GM18519 (cell line): ENCODE results near the gene REEP6.
A peak's percentile ranks its signal among the peaks of the same experiment; 100 is the strongest.
"Not testable (repeated sequence)": the region's sequence is repeated elsewhere in the genome, so short reads cannot be mapped to it uniquely, and the experiment has no call there.

Experiments
- ATAC-seq: cut with Tn5 transposase; IDR thresholded peaks from one replicate; pipeline ENCODE4 v1.9.1; 2021; ENCODE audit warnings: mild to moderate bottlenecking, moderate library complexity; ENCODE audit not compliant: unreplicated experiment, low FRiP score

REEP6 gene

GRCh38 chr19:1471515-1472160 is 19.3 kb upstream of the REEP6 start:
- no peak for ATAC-seq

- no peak for ATAC-seq
These were observed 18.5 kb upstream of the REEP6 start for GRCh38 chr19:1472231-1473084.

GRCh38 chr19:1473085-1473851 is 17.7 kb upstream of the REEP6 start:
- ATAC-seq = no peak

- no peak for ATAC-seq
These were observed 16.8 kb upstream of the REEP6 start for GRCh38 chr19:1474011-1474764.

- ATAC-seq = no peak
These were observed 16.1 kb upstream of the REEP6 start for GRCh38 chr19:1474765-1475351.

- no peak for ATAC-seq
These were observed 15.1 kb upstream of the REEP6 start for GRCh38 chr19:1475751-1476437.

GRCh38 chr19:1477056-1477455 is 13.9 kb upstream of the REEP6 start:
- not testable (repeated sequence) for ATAC-seq

- ATAC-seq = peak; percentile 64
These were observed 11.9 kb upstream of the REEP6 start, which contains the start of gene C19orf25 for GRCh38 chr19:1478934-1479707. TSS of gene C19orf25 (minus strand) at chr19:1479215. CDS start at chr19:1478903, 312 bp downstream.

- no peak for ATAC-seq
These were observed 9.6 kb upstream of the REEP6 start for GRCh38 chr19:1481224-1481892.

- ATAC-seq = no peak
These were observed 9.1 kb upstream of the REEP6 start for GRCh38 chr19:1481893-1482360.

- no peak for ATAC-seq
These were observed 8.4 kb upstream of the REEP6 start for GRCh38 chr19:1482361-1483130.

- ATAC-seq = no peak
These were observed 7.6 kb upstream of the REEP6 start for GRCh38 chr19:1483131-1483978.

GRCh38 chr19:1483979-1484428 is 7.0 kb upstream of the REEP6 start:
- no peak for ATAC-seq

GRCh38 chr19:1486720-1487575 is 4.0 kb upstream of the REEP6 start:
- ATAC-seq = no peak

GRCh38 chr19:1487576-1488281 is 3.3 kb upstream of the REEP6 start:
- no peak for ATAC-seq
